Breast epithelium (tissue), 3 donors: ENCODE measurements around the gene GOLGA6B.
"Not testable (repeated sequence)": the region's sequence is repeated elsewhere in the genome, so short reads cannot be mapped to it uniquely, and the experiment has no call there.

ENCODE experiments used
- POLR2A ChIP-seq: fragments of 450-650 bp; IDR thresholded peaks from one replicate; pipeline ENCODE4 v1.6.1; 2016; ENCODE audit warnings: antibody characterized with exemption, mild to moderate bottlenecking, moderate library complexity
- TF ChIP-seq, protein P1 (sequence below), 3 donors: fragments of 450-650 bp; IDR thresholded peaks; one replicate each; pipeline ENCODE4 v1.5.1; 2016 to 2017; ENCODE audit warnings: antibody characterized with exemption in 3 of 3, mild to moderate bottlenecking in 3 of 3, moderate library complexity in 3 of 3

DNA sequence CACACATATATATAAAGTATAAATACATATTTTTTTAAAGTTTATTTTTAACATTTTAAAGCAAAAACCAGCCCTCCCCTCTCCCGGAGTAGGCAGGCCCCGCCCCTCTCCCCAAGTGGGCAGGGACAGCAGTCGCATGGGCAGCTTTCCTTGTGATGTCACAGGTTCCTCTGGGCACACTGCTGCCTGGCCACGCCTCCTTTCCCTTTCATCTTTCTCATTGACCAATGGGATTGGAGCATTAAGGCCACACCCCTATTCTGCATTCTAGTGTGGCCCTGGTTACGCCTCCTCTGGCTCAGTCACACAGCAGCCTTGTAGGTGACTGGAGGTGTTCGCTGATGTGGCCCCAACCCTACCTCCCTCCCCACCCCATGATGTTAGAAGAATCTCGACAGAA is at the start of gene GOLGA6B:
- TF ChIP-seq, protein P1, sequence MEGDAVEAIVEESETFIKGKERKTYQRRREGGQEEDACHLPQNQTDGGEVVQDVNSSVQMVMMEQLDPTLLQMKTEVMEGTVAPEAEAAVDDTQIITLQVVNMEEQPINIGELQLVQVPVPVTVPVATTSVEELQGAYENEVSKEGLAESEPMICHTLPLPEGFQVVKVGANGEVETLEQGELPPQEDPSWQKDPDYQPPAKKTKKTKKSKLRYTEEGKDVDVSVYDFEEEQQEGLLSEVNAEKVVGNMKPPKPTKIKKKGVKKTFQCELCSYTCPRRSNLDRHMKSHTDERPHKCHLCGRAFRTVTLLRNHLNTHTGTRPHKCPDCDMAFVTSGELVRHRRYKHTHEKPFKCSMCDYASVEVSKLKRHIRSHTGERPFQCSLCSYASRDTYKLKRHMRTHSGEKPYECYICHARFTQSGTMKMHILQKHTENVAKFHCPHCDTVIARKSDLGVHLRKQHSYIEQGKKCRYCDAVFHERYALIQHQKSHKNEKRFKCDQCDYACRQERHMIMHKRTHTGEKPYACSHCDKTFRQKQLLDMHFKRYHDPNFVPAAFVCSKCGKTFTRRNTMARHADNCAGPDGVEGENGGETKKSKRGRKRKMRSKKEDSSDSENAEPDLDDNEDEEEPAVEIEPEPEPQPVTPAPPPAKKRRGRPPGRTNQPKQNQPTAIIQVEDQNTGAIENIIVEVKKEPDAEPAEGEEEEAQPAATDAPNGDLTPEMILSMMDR (IDR thresholded peaks at IDR 0.05), result not testable (repeated sequence)
- TF ChIP-seq POLR2A, result not testable (repeated sequence)
